HS-27A (cell line): ENCODE measurements around the gene YAE1.
A peak's percentile ranks its signal among the peaks of the same experiment; 100 is the strongest.

ENCODE experiments used
- DNase-seq: peaks from one replicate; pipeline ENCODE4 v3.0.0-alpha.2; 2012; ENCODE audit warnings: low read depth, missing footprints

Gene YAE1

GRCh38 chr7:39557222-39557621 lies 9.0 kb upstream of the YAE1 start:
- DNase-seq: no peak

GRCh38 chr7:39557911-39558310 lies 8.3 kb upstream of the YAE1 start:
- no peak for DNase-seq

GRCh38 chr7:39560408-39560807 lies 5.8 kb upstream of the YAE1 start:
- no peak for DNase-seq

DNA sequence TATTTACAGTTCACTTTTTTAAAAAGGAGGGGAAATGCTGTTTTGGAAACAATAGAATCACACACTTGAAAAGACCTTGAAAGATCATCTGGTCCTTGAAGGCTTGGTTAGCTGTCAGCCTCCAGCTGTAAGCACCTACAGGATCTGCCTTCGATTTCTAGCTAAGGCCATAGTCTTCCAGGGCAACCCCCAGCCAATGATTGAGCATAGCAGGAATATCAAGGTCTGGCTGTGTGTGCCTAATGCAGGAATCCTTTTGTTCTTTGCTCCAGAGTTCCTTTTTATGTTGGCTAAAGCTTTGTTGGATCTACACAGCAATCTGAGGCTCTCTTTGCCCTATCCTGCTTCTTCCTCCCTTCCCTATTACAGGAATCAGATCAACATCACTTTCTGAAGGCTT lies 5.2 kb upstream of the YAE1 start:
- DNase-seq: no peak

GRCh38 chr7:39565538-39565937 lies 666 bp upstream of the YAE1 start:
- DNase-seq: no peak

DNA sequence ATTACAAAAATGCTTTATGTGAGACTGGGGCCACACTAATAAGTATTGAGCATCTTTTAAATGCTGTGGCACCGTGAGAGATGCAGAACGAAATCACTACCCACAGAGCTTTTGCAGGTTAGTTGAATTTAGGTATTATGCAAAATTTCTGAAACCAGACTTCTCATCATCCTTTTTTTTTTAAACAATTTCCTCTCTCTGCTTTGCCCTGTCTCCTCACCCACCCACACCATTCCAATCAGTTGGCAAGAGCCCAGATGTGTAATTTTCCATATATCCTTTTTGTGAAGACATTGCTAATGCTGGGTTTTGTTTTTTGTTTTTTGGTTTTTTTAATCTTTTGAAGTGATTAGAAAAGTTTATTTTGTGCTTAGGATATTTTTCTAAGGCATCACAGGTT lies 1.1 kb downstream of the YAE1 start:
- DNase-seq: no peak

GRCh38 chr7:39574673-39575349 lies 8.6 kb downstream of the YAE1 start:
- DNase-seq: no peak

- DNase-seq: no peak
These were observed 11.1 kb downstream of the YAE1 start for GRCh38 chr7:39577229-39577874.

DNA sequence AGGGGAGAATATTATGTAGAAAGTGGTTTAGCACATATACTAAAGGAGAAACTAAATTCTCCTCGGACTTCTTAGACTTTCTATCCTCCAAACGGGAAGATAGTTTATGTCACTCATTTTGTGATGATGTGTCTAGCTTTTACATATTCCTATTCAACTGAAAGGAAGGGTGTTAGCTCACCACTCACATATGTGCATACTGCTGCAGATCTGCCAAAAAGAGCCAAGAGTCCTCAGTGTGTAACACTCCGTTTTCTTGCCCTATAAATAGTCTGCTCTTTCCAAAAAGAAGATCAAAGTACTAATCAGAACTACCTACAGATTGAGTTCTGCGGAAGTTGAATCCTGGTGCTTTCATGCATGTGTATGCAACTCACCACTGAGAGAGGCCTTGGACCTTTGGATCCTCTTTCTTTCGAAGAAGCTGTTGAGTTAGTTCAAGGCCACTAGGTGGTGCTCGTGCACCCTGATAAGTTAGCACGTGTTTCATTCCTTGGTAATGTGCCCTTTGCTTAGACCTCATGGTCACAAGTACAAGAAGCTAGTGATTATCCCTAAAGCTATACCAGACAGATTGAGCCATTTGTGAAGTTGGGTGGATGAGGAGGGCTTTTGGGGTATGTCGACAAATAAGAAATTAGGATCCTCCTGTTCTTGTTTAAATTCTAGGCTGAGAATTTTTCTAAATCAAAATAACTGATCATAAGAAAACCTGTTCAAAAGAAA lies 14.1 kb downstream of the YAE1 start:
- peak; percentile 62 for DNase-seq

- DNase-seq: no peak
These were observed 16.3 kb downstream of the YAE1 start for GRCh38 chr7:39582536-39582935.

GRCh38 chr7:39583539-39583938 lies 17.3 kb downstream of the YAE1 start:
- DNase-seq: no peak

- no peak for DNase-seq
These were observed 21.2 kb downstream of the YAE1 start for GRCh38 chr7:39587393-39587792.

DNA sequence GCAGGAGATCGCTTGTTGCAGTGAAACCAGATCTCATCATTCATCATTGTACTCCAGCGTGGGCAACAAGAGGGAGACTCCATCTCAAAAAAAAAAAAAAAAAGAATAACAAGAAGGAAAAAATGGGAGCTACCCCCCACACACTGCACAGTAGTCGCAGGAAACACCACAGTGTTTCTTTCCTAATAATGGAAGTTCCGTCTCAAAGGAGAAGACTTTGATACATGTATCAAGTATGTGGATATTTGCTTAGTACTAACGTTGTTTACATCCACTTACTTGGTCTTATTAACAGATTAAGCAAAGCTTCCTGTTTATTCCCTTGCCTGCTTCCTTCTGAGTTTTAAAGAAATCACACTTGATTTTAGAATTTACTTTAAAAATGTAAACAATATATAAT lies 22.2 kb downstream of the YAE1 start:
- no peak for DNase-seq

GRCh38 chr7:39589323-39590111 lies 23.3 kb downstream of the YAE1 start:
- DNase-seq: peak; percentile 69

- DNase-seq: no peak
These were observed 26.4 kb downstream of the YAE1 start for GRCh38 chr7:39592586-39592985.

GRCh38 chr7:39594988-39595620 lies 28.9 kb downstream of the YAE1 start:
- no peak for DNase-seq

- no peak for DNase-seq
These were observed 36.1 kb downstream of the YAE1 start for GRCh38 chr7:39602351-39602750.

- DNase-seq: no peak
These were observed 37.7 kb downstream of the YAE1 start for GRCh38 chr7:39603924-39604323.

DNA sequence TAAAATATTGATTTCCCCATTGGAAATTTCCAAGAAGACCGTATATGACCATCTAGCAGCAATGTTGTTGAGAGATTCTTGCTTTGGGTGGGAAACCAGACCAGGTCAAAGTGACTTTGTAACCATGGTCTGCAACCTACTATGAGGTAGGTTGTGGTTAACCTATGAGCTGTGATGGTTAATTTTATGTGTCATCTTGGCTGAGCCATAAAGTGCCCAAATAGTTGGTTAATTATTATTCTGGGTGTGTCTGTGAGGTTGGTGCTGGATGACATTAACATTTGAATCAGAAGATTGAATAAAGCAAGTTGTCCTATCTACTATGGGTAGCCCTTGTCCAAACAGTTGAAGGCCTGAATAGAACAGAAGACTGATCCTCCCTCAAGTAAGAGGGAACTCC lies 38.9 kb downstream of the YAE1 start:
- no peak for DNase-seq

- no peak for DNase-seq
These were observed 40.1 kb downstream of the YAE1 start for GRCh38 chr7:39606352-39606751.

- no peak for DNase-seq
These were observed 40.7 kb downstream of the YAE1 start for GRCh38 chr7:39606941-39607340.

GRCh38 chr7:39607865-39608264 lies 41.7 kb downstream of the YAE1 start:
- no peak for DNase-seq
